CD4-positive, alpha-beta T cell (primary cell): ENCODE measurements around the gene PXK. TPM values are rescaled to one million over a fixed set of nuclear protein-coding genes. Genes with fewer than 3 reads are reported as not detected.

Source experiments
- ATAC-seq: fragments of 200-7000 bp; cut with Tn5 transposase; one replicate; pipeline ENCODE4 v1.10.0; 2022; ENCODE audit warnings: mild to moderate bottlenecking; ENCODE audit not compliant: poor library complexity
- CTCF ChIA-PET: fragments of 350-600 bp; sonication (Branson Sonifier 250); formaldehyde crosslinking; loops from one replicate; lab custom pipeline; 2021; ENCODE audit warnings: antibody characterized with exemption, inconsistent platforms; lab: Charles Lee
- POLR2A ChIA-PET: fragments of 350-600 bp; sonication (Branson Sonifier 250); formaldehyde crosslinking; loops from one replicate; lab custom pipeline; 2021; ENCODE audit warnings: antibody characterized with exemption, inconsistent platforms; lab: Charles Lee
- DNase-seq, 14 experiments: peaks; one replicate each; pipeline ENCODE4 v3.0.0-alpha.2; 2013 to 2020; ENCODE audit warnings: mixed read lengths in 2 of 14
- H3K27ac ChIP-seq, 2 donors: one replicate each; pipeline versions ENCODE4 v1.5.1 to v1.7.0; 2013; ENCODE audit warnings: low read length in 2 of 2, low read depth in 1 of 2, mild to moderate bottlenecking in 1 of 2
- H3K27me3 ChIP-seq, 2 experiments: 1 replicate in 1 of 2; 2 replicates in 1 of 2; pipeline versions ENCODE4 v1.6.1 to v1.7.0; 2013; ENCODE audit warnings: low read length in 2 of 2, control low read depth in 1 of 2, mild to moderate bottlenecking in 1 of 2, moderate library complexity in 1 of 2; ENCODE audit not compliant: insufficient read depth in 2 of 2, control insufficient read depth in 1 of 2
- H3K36me3 ChIP-seq: one replicate; pipeline ENCODE4 v1.6.1; 2013; ENCODE audit warnings: low read length, control low read depth; ENCODE audit not compliant: insufficient read depth
- H3K4me1 ChIP-seq: one replicate; pipeline ENCODE4 v1.6.1; 2013; ENCODE audit warnings: low read length, control low read depth; ENCODE audit not compliant: insufficient read depth
- H3K4me3 ChIP-seq: one replicate; pipeline ENCODE4 v1.5.1; 2013; ENCODE audit warnings: mild to moderate bottlenecking, low read length, moderate library complexity
- H3K9me3 ChIP-seq, 2 experiments: 1 replicate in 1 of 2; 2 replicates in 1 of 2; pipeline versions ENCODE4 v1.6.1 to v1.7.0; 2013; ENCODE audit warnings: low read length in 2 of 2, mild to moderate bottlenecking in 2 of 2, control low read depth in 1 of 2, moderate library complexity in 1 of 2; ENCODE audit not compliant: control insufficient read depth in 1 of 2, insufficient read depth in 1 of 2
- H3K27ac Mint-ChIP-seq: one replicate; pipeline ENCODE4 v1.8.0; 2020; ENCODE audit warnings: mixed read lengths
- H3K27me3 Mint-ChIP-seq: one replicate; pipeline ENCODE4 v1.8.0; 2021; ENCODE audit warnings: mixed read lengths
- H3K36me3 Mint-ChIP-seq: one replicate; pipeline ENCODE4 v1.8.0; 2021; ENCODE audit warnings: low read depth, mixed read lengths
- H3K4me1 Mint-ChIP-seq: one replicate; pipeline ENCODE4 v1.8.0; 2021; ENCODE audit warnings: low read depth, mixed read lengths
- H3K4me3 Mint-ChIP-seq: one replicate; pipeline ENCODE4 v1.8.0; 2020; ENCODE audit warnings: mild to moderate bottlenecking, mixed read lengths
- H3K9me3 Mint-ChIP-seq: one replicate; pipeline ENCODE4 v1.8.0; 2020; ENCODE audit warnings: mixed read lengths
- intact Hi-C, 2 experiments: fragments of 100-400 bp; cut with DNase I in 1 of 2; cut with micrococcal nuclease in 1 of 2; formaldehyde crosslinking; loops; one replicate each; pipeline versions ENCODE4 v1.15.1 to v1.9.0; 2023 to 2025; cut with DNase I, micrococcal nuclease
- total RNA-seq, 174 experiments: library from RNA in 2 of 174; stranded (reverse) in 2 of 174; gene quantifications; one replicate each; pipeline ENCODE4 v1.2.3 and lab custom pipeline; 2021 to 2026
- TF ChIP-seq, protein P1 (sequence below): fragments of 200-600 bp; IDR thresholded peaks from one replicate; pipeline ENCODE4 v1.8.0; 2022; ENCODE audit warnings: antibody characterized with exemption, mild to moderate bottlenecking

The PXK gene
- total RNA-seq, 2 experiments from 2014 or later = 12.5 to 14.8 TPM

DNA sequence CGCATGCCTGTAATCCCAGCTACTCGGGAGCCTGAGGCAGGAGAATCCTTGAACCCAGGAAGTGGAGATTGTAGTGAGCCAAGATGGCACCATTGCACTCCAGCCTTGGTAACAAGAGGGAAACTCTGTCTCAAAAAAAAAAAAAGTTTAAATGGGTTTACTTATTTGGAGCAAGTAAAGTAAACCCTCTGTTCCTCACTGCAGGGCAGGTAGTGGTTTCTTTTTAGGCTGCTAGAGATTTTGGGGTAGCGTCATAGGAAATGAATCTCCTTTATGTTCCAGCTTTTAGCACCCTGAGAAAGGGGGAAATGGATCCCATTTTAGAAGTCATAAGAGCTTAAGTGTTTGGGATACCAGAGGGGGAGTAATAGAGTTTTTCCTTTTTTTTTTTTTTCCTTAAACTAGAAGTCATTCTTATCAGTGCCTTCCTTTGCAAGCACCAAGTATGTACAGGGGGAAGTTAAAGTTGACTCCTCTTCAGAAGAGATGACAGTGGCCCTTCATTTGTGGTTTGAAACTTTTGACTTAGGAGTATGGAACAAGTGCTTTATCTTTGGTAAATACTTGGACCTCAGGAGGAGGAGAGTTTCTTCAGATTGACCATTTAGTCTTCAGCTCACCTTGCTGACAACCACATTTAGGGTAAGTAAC, 8.0 kb downstream of the PXK start:
- ChIA-PET POLR2A (no interaction called here), CTCF (interaction anchor here (0.7 kb wide), 1 partner anchor 1477 kb away, joined by 4 read pairs; no protein-coding TSS in a partner anchor)
- no peak overlapping the region for H3K4me3 Mint-ChIP-seq
- Histone ChIP-seq H3K27me3 (no peaks in the 10 kb centered on the region), H3K27ac (no peak overlapping the region), H3K36me3 (peaks cover 8% of the 10 kb centered on the region), H3K4me1 (no peaks in the 10 kb centered on the region), H3K9me3 (no peaks in the 10 kb centered on the region), H3K4me3 (no peak overlapping the region)
- no peaks in the 10 kb centered on the region for H3K9me3 Mint-ChIP-seq
- no peaks in the 10 kb centered on the region for H3K27me3 Mint-ChIP-seq
- no peak for ATAC-seq
- H3K27ac Mint-ChIP-seq = no peak overlapping the region
- no peak for DNase-seq
- TF ChIP-seq, protein P1, sequence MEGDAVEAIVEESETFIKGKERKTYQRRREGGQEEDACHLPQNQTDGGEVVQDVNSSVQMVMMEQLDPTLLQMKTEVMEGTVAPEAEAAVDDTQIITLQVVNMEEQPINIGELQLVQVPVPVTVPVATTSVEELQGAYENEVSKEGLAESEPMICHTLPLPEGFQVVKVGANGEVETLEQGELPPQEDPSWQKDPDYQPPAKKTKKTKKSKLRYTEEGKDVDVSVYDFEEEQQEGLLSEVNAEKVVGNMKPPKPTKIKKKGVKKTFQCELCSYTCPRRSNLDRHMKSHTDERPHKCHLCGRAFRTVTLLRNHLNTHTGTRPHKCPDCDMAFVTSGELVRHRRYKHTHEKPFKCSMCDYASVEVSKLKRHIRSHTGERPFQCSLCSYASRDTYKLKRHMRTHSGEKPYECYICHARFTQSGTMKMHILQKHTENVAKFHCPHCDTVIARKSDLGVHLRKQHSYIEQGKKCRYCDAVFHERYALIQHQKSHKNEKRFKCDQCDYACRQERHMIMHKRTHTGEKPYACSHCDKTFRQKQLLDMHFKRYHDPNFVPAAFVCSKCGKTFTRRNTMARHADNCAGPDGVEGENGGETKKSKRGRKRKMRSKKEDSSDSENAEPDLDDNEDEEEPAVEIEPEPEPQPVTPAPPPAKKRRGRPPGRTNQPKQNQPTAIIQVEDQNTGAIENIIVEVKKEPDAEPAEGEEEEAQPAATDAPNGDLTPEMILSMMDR = no peak
- peaks cover 27% of the 10 kb centered on the region for H3K36me3 Mint-ChIP-seq
- H3K4me1 Mint-ChIP-seq = peaks cover 17% of the 10 kb centered on the region
- intact Hi-C loops = no loop called here

DNA sequence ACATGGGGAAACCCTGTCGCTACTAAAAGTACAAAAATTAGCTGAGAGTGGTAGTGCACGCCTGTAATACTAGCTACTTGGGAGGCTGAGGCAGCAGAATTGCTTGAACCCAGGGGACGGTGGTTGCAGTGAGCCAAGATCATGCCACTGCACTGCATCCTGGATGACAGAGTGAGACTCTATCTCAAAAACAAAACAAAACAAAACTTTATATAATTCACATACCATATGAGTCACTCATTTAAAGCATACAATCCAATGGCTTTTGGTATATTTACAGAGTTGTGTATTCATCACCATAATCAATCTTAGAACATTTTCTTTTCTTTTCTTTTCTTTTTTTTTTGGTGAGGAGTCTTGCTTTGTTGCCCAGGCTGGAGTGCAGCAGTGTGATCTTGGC, 8.7 kb downstream of the PXK start:
- CTCF ChIA-PET = no interaction called here

DNA sequence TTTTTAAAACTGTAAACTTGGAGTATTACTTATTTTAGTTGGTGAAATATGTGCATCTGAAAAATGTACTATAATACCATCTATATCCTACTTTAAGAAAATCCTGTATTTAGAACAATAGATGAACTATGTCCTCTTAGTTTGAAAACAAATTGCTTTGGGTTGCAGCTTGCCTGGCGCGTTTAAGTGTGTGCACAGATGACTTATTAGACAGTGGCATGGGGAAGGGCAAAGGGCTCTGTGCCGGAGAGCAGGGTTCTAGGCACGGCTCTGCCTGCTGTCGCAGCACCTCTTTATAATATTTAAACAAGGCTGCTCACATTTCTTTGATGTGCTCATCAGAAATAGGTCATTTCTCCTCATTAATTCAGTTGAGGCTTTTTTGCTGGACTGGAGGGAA, 10.0 kb downstream of the PXK start:
- TF ChIP-seq, protein P1 = no peak
- Histone ChIP-seq H3K36me3 (peaks cover 8% of the 10 kb centered on the region), H3K27ac (no peak overlapping the region), H3K9me3 (no peaks in the 10 kb centered on the region), H3K4me3 (no peak overlapping the region), H3K4me1 (no peaks in the 10 kb centered on the region), H3K27me3 (no peaks in the 10 kb centered on the region)
- DNase-seq (no peak), ATAC-seq (no peak)
- H3K27me3 Mint-ChIP-seq = no peaks in the 10 kb centered on the region
- H3K4me3 Mint-ChIP-seq = no peak overlapping the region
- peaks cover 16% of the 10 kb centered on the region for H3K4me1 Mint-ChIP-seq
- H3K27ac Mint-ChIP-seq = no peak overlapping the region
- ChIA-PET POLR2A (no interaction called here), CTCF (no interaction called here)
- no peaks in the 10 kb centered on the region for H3K9me3 Mint-ChIP-seq
- H3K36me3 Mint-ChIP-seq = peaks cover 27% of the 10 kb centered on the region
- intact Hi-C loops = no loop called here

More for the DNA sequence above, 8.7 kb downstream of the PXK start:
- DNase-seq = no peak
- no peaks in the 10 kb centered on the region for H3K4me1 ChIP-seq
- ATAC-seq = no peak
- Mint-ChIP-seq H3K36me3 (peaks cover 27% of the 10 kb centered on the region), H3K4me3 (no peak overlapping the region), H3K27me3 (no peaks in the 10 kb centered on the region), H3K27ac (no peak overlapping the region), H3K4me1 (peaks cover 11% of the 10 kb centered on the region), H3K9me3 (no peaks in the 10 kb centered on the region)
- H3K27me3 ChIP-seq = no peaks in the 10 kb centered on the region
- H3K4me3 ChIP-seq = no peak overlapping the region
- H3K9me3 ChIP-seq = no peaks in the 10 kb centered on the region
- no peak overlapping the region for H3K27ac ChIP-seq
- TF ChIP-seq, protein P1 = no peak
- intact Hi-C loops = no loop called here
- POLR2A ChIA-PET = no interaction called here
- H3K36me3 ChIP-seq = peaks cover 8% of the 10 kb centered on the region
